ENCODE measurements around the gene TOR3A.

- TF ChIP-seq CTCF (IDR thresholded peaks at IDR 0.05) (no peak), POLR2A (IDR thresholded peaks at IDR 0.05) (no peak), POLR2AphosphoS5 (IDR thresholded peaks at IDR 0.05) (no peak), EP300 (IDR thresholded peaks at IDR 0.05) (no peak)
These were observed 29.1 kb upstream of the TOR3A start for GRCh38 chr1:179052776-179053175.
